Mesodermal cell (in vitro differentiated cells): ENCODE measurements around the gene UBA52.

Experiments
- H3K27ac ChIP-seq: 2 replicates; pipeline ENCODE4 v1.7.0; 2013; ENCODE audit warnings: mild to moderate bottlenecking, low read depth, low read length, moderate library complexity; ENCODE audit not compliant: severe bottlenecking
- H3K36me3 ChIP-seq: 2 replicates; pipeline ENCODE4 v1.7.1; 2013; ENCODE audit warnings: mild to moderate bottlenecking, low read length, moderate library complexity; ENCODE audit not compliant: control insufficient read depth, insufficient read depth
- H3K4me1 ChIP-seq: one replicate; pipeline ENCODE4 v1.7.1; 2013; ENCODE audit warnings: mild to moderate bottlenecking, low read length; ENCODE audit not compliant: insufficient read depth, control insufficient read depth, poor library complexity, severe bottlenecking
- H3K4me3 ChIP-seq: 2 replicates; pipeline ENCODE4 v1.7.0; 2013; ENCODE audit warnings: low read length, control low read depth, mild to moderate bottlenecking; ENCODE audit not compliant: insufficient read depth, poor library complexity, severe bottlenecking; ENCODE audit errors: extremely low read depth
- H3K9me3 ChIP-seq: 2 replicates; pipeline ENCODE4 v1.7.1; 2013; ENCODE audit warnings: mild to moderate bottlenecking, low read length, moderate library complexity; ENCODE audit not compliant: control insufficient read depth
- WGBS, 2 experiments: methylation state at CpG; one replicate each; pipeline ENCODE4 v1.1.5; 2013; ENCODE audit warnings: missing lambda C conversion rate in 2 of 2; ENCODE audit not compliant: insufficient coverage in 2 of 2; 5-methylcytosine and 5-hydroxymethylcytosine counted together

The UBA52 gene

GRCh38 chr19:18620902-18621301 is 49.2 kb downstream of the UBA52 start:
- no peak overlapping the region for H3K27ac ChIP-seq
- WGBS, 2 experiments = 69 to 93% methylated on average over 3 to 4 of the region's 7 CpGs
- no peaks in the 10 kb centered on the region for H3K4me1 ChIP-seq
- no peaks in the 10 kb centered on the region for H3K36me3 ChIP-seq
- no peaks in the 10 kb centered on the region for H3K9me3 ChIP-seq
- no peak overlapping the region for H3K4me3 ChIP-seq

- 63 to 74% methylated on average over 1 to 2 of the region's 2 CpGs for WGBS, 2 experiments
Observed at GRCh38 chr19:18626906-18627305, 55.2 kb downstream of the UBA52 start.

More at GRCh38 chr19:18626906-18627305, 55.2 kb downstream of the UBA52 start:
- Histone ChIP-seq H3K4me3 (no peak overlapping the region), H3K4me1 (no peaks in the 10 kb centered on the region), H3K27ac (no peak overlapping the region), H3K36me3 (no peaks in the 10 kb centered on the region), H3K9me3 (no peaks in the 10 kb centered on the region)
